Measurements from ENCODE around the gene PCSK6.

DNA sequence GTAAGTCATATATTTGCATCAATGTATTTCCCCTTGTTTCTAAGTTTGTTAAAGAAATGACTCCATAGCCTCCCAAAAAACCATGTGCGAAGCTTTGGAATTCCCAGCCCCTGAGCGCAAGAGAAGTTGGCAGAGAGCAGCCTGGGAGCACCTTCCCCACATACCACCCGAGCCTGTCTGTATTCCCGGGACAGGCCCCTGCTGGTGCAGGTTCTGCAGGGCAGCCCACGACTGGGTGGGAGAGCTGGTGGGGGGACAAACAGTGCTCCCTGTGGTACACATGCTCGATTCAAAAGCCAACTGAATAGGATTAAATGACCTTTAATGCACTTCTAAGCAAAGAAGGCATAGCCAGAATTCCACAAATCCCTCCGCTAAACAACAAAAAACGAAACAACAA lies 119.8 kb downstream of the PCSK6 start:
- TF ChIP-seq, protein P1, sequence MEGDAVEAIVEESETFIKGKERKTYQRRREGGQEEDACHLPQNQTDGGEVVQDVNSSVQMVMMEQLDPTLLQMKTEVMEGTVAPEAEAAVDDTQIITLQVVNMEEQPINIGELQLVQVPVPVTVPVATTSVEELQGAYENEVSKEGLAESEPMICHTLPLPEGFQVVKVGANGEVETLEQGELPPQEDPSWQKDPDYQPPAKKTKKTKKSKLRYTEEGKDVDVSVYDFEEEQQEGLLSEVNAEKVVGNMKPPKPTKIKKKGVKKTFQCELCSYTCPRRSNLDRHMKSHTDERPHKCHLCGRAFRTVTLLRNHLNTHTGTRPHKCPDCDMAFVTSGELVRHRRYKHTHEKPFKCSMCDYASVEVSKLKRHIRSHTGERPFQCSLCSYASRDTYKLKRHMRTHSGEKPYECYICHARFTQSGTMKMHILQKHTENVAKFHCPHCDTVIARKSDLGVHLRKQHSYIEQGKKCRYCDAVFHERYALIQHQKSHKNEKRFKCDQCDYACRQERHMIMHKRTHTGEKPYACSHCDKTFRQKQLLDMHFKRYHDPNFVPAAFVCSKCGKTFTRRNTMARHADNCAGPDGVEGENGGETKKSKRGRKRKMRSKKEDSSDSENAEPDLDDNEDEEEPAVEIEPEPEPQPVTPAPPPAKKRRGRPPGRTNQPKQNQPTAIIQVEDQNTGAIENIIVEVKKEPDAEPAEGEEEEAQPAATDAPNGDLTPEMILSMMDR (IDR thresholded peaks at IDR 0.05): no peak
- TF ChIP-seq, protein P2, sequence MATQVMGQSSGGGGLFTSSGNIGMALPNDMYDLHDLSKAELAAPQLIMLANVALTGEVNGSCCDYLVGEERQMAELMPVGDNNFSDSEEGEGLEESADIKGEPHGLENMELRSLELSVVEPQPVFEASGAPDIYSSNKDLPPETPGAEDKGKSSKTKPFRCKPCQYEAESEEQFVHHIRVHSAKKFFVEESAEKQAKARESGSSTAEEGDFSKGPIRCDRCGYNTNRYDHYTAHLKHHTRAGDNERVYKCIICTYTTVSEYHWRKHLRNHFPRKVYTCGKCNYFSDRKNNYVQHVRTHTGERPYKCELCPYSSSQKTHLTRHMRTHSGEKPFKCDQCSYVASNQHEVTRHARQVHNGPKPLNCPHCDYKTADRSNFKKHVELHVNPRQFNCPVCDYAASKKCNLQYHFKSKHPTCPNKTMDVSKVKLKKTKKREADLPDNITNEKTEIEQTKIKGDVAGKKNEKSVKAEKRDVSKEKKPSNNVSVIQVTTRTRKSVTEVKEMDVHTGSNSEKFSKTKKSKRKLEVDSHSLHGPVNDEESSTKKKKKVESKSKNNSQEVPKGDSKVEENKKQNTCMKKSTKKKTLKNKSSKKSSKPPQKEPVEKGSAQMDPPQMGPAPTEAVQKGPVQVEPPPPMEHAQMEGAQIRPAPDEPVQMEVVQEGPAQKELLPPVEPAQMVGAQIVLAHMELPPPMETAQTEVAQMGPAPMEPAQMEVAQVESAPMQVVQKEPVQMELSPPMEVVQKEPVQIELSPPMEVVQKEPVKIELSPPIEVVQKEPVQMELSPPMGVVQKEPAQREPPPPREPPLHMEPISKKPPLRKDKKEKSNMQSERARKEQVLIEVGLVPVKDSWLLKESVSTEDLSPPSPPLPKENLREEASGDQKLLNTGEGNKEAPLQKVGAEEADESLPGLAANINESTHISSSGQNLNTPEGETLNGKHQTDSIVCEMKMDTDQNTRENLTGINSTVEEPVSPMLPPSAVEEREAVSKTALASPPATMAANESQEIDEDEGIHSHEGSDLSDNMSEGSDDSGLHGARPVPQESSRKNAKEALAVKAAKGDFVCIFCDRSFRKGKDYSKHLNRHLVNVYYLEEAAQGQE (IDR thresholded peaks at IDR 0.05; ENCODE audit: insufficient read depth in 1 of 2, low read depth in 2 of 2, low read length in 1 of 2): no peak

Measured in Panc1 (cell line).